HEK293 (cell line): ENCODE measurements around the gene MMP12.

Experiments used
- CTCF ChIA-PET: fragments of 350-600 bp; formaldehyde crosslinking; extraction: SDS; loops from one replicate; lab custom pipeline; 2021; ENCODE audit warnings: antibody characterized with exemption; lab: Yijun Ruan, JAX
- POLR2A ChIA-PET: fragments of 300-600 bp; formaldehyde crosslinking; extraction: SDS; loops from one replicate; lab custom pipeline; 2020; ENCODE audit warnings: antibody characterized with exemption, inconsistent platforms; lab: Yijun Ruan, JAX
- H3K27ac ChIP-seq: fragments of 200-500 bp; sonication (Bioruptor generic); 2 replicates; pipeline ENCODE4 v1.5.1; 2014; ENCODE audit warnings: low read depth, low read length, control low read depth, inconsistent platforms; ENCODE audit errors: extremely low read depth
- H3K36me3 ChIP-seq, 2 experiments: fragments of 200-500 bp in 1 of 2; sonication (Bioruptor generic) in 1 of 2; 1 replicate in 1 of 2; 2 replicates in 1 of 2; pipeline ENCODE4 v1.5.1; 2014 to 2017; ENCODE audit warnings: inconsistent platforms in 2 of 2, low read length in 2 of 2; ENCODE audit not compliant: control insufficient read depth in 2 of 2, insufficient read depth in 1 of 2
- H3K4me1 ChIP-seq: fragments of 200-500 bp; sonication (Bioruptor generic); 2 replicates; pipeline ENCODE4 v1.5.1; 2014; ENCODE audit warnings: mild to moderate bottlenecking, low read length, inconsistent platforms; ENCODE audit not compliant: control insufficient read depth, insufficient read depth
- H3K4me3 ChIP-seq: 2 replicates; pipeline ENCODE4 v1.5.1; 2011; ENCODE audit warnings: low read depth, mild to moderate bottlenecking, control low read depth, low read length, moderate library complexity
- H3K9me3 ChIP-seq: fragments of 200-500 bp; sonication (Bioruptor generic); 2 replicates; pipeline ENCODE4 v1.5.1; 2014; ENCODE audit warnings: low read depth, low read length, inconsistent platforms; ENCODE audit not compliant: control insufficient read depth, insufficient read depth
- GLI4 ChIP-seq: fragments of 450-650 bp; formaldehyde crosslinking; IDR thresholded peaks from 2 replicates; pipeline ENCODE4 v1.5.1; 2016; ENCODE audit warnings: missing biosample characterization, missing genetic modification characterization
- HOXA7 ChIP-seq: sonication (generic); formaldehyde crosslinking; IDR thresholded peaks from 2 replicates; pipeline ENCODE4 v1.8.1; 2022; ENCODE audit warnings: missing genetic modification reagents, borderline replicate concordance
- IKZF3 ChIP-seq: fragments of 450-650 bp; IDR thresholded peaks from 2 replicates; pipeline ENCODE4 v1.5.0; 2018; ENCODE audit warnings: missing biosample characterization, mild to moderate bottlenecking, missing genetic modification characterization, moderate library complexity
- KLF1 ChIP-seq: fragments of 450-650 bp; formaldehyde crosslinking; IDR thresholded peaks from 2 replicates; pipeline ENCODE4 v1.5.1; 2016; ENCODE audit warnings: missing biosample characterization, missing genetic modification characterization
- KLF7 ChIP-seq: fragments of 450-650 bp; formaldehyde crosslinking; IDR thresholded peaks from 2 replicates; pipeline ENCODE4 v1.5.1; 2016; ENCODE audit warnings: missing biosample characterization, missing genetic modification characterization, borderline replicate concordance
- MYNN ChIP-seq: fragments of 450-650 bp; formaldehyde crosslinking; IDR thresholded peaks from 2 replicates; pipeline ENCODE4 v1.5.1; 2016; ENCODE audit warnings: missing biosample characterization, missing genetic modification characterization, borderline replicate concordance
- REST ChIP-seq: fragments of 450-650 bp; formaldehyde crosslinking; IDR thresholded peaks from 2 replicates; pipeline ENCODE4 v1.5.1; 2016; ENCODE audit warnings: missing biosample characterization, missing genetic modification characterization
- ZNF138 ChIP-seq: fragments of 450-650 bp; formaldehyde crosslinking; IDR thresholded peaks from 2 replicates; pipeline ENCODE4 v1.5.1; 2016; ENCODE audit warnings: missing biosample characterization, missing genetic modification characterization, borderline replicate concordance
- ZNF140 ChIP-seq: fragments of 450-650 bp; formaldehyde crosslinking; IDR thresholded peaks from 2 replicates; pipeline ENCODE4 v1.5.1; 2016; ENCODE audit warnings: missing biosample characterization, missing genetic modification characterization
- ZNF175 ChIP-seq: fragments of 450-650 bp; formaldehyde crosslinking; IDR thresholded peaks from 2 replicates; pipeline ENCODE4 v1.5.1; 2016; ENCODE audit warnings: missing biosample characterization, missing genetic modification characterization
- ZNF248 ChIP-seq: fragments of 450-650 bp; formaldehyde crosslinking; IDR thresholded peaks from 2 replicates; pipeline ENCODE4 v1.5.1; 2017; ENCODE audit warnings: missing biosample characterization, missing genetic modification characterization
- ZNF292 ChIP-seq: fragments of 450-650 bp; formaldehyde crosslinking; IDR thresholded peaks from 2 replicates; pipeline ENCODE4 v1.5.1; 2016; ENCODE audit warnings: low read depth, missing biosample characterization, missing genetic modification characterization, borderline replicate concordance
- ZNF501 ChIP-seq: fragments of 450-650 bp; formaldehyde crosslinking; IDR thresholded peaks from 2 replicates; pipeline ENCODE4 v1.5.1; 2016; ENCODE audit warnings: missing biosample characterization, missing genetic modification characterization
- ZNF580 ChIP-seq: fragments of 450-650 bp; formaldehyde crosslinking; IDR thresholded peaks from 2 replicates; pipeline ENCODE4 v1.5.1; 2016; ENCODE audit warnings: missing biosample characterization, missing genetic modification characterization
- ZNF639 ChIP-seq: fragments of 450-650 bp; formaldehyde crosslinking; IDR thresholded peaks from 2 replicates; pipeline ENCODE4 v1.5.1; 2016; ENCODE audit warnings: missing biosample characterization, missing genetic modification characterization
- ZNF843 ChIP-seq: fragments of 450-650 bp; formaldehyde crosslinking; IDR thresholded peaks from 2 replicates; pipeline ENCODE4 v1.5.1; 2016; ENCODE audit warnings: missing biosample characterization, missing genetic modification characterization
- ZXDB ChIP-seq: fragments of 450-650 bp; formaldehyde crosslinking; IDR thresholded peaks from 2 replicates; pipeline ENCODE4 v1.5.1; 2016; ENCODE audit warnings: missing biosample characterization, missing genetic modification characterization
- TF ChIP-seq, protein P1 (sequence below): fragments of 450-650 bp; formaldehyde crosslinking; conservative IDR thresholded peaks from 2 replicates; pipeline ENCODE4 v1.5.1; 2016; ENCODE audit warnings: low read depth, missing biosample characterization, missing genetic modification characterization
- TF ChIP-seq, protein P2 (sequence below): fragments of 450-650 bp; formaldehyde crosslinking; IDR thresholded peaks from 2 replicates; pipeline ENCODE4 v1.5.1; 2016; ENCODE audit warnings: missing biosample characterization, missing genetic modification characterization

Gene MMP12

DNA sequence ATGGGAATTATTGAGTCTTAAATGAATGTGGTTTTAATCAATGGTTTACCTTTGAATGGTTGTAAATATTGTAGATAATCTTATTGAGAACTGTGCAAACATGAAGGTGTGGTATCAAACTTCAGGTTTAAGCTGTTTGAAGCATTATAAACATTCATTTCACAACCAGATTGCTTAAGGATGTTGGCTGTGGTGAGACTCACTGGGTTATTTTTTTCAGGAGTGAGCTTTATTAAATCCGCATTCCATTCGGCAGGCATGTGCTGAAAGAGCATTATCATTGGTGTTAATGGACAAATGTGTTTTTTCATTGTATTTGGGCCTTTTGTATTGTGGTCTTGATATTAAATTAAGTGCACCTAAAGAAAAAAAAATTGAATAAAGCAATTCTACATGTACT is 41.1 kb downstream of the MMP12 start:
- H3K36me3 ChIP-seq, result no peaks in the 10 kb centered on the region
- no peak overlapping the region for H3K27ac ChIP-seq
- CTCF ChIA-PET, result interaction anchor here (0.5 to 1.1 kb wide), 2 partner anchors 21 to 81 kb away, joined by 3 to 4 read pairs; no protein-coding TSS in a partner anchor
- H3K4me1 ChIP-seq, result no peaks in the 10 kb centered on the region; the same call in 1 of the 2 replicates
- no peaks in the 10 kb centered on the region for H3K9me3 ChIP-seq
- POLR2A ChIA-PET, result no interaction called here
- TF ChIP-seq ZNF292 (tag by site-specific recombination) (no peak), ZNF580 (tag by site-specific recombination) (no peak), KLF1 (tag by site-specific recombination) (no peak), ZNF248 (tag by site-specific recombination) (no peak), IKZF3 (tag by site-specific recombination) (no peak), ZNF501 (tag by site-specific recombination) (no peak), HOXA7 (CRISPR knock-in tag) (no peak), ZNF639 (no peak), MYNN (tag by site-specific recombination) (no peak), ZNF140 (tag by site-specific recombination) (no peak), ZNF175 (no peak), GLI4 (no peak), ZNF138 (tag by site-specific recombination) (no peak), KLF7 (tag by site-specific recombination) (no peak), ZXDB (no peak), REST (tag by site-specific recombination) (no peak), ZNF843 (no peak)
- TF ChIP-seq, protein P1, sequence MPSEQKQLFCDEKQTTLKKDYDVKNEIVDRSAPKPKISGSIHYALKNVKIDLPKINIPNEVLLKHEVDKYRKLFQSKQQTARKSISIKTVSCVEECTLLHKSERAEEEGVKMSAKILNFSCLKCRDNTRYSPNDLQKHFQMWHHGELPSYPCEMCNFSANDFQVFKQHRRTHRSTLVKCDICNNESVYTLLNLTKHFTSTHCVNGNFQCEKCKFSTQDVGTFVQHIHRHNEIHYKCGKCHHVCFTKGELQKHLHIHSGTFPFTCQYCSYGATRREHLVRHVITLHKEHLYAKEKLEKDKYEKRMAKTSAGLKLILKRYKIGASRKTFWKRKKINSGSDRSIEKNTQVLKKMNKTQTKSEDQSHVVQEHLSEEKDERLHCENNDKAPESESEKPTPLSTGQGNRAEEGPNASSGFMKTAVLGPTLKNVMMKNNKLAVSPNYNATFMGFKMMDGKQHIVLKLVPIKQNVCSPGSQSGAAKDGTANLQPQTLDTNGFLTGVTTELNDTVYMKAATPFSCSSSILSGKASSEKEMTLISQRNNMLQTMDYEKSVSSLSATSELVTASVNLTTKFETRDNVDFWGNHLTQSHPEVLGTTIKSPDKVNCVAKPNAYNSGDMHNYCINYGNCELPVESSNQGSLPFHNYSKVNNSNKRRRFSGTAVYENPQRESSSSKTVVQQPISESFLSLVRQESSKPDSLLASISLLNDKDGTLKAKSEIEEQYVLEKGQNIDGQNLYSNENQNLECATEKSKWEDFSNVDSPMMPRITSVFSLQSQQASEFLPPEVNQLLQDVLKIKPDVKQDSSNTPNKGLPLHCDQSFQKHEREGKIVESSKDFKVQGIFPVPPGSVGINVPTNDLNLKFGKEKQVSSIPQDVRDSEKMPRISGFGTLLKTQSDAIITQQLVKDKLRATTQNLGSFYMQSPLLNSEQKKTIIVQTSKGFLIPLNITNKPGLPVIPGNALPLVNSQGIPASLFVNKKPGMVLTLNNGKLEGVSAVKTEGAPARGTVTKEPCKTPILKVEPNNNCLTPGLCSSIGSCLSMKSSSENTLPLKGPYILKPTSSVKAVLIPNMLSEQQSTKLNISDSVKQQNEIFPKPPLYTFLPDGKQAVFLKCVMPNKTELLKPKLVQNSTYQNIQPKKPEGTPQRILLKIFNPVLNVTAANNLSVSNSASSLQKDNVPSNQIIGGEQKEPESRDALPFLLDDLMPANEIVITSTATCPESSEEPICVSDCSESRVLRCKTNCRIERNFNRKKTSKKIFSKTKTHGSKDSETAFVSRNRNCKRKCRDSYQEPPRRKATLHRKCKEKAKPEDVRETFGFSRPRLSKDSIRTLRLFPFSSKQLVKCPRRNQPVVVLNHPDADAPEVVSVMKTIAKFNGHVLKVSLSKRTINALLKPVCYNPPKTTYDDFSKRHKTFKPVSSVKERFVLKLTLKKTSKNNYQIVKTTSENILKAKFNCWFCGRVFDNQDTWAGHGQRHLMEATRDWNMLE, result no peak
- TF ChIP-seq, protein P2, sequence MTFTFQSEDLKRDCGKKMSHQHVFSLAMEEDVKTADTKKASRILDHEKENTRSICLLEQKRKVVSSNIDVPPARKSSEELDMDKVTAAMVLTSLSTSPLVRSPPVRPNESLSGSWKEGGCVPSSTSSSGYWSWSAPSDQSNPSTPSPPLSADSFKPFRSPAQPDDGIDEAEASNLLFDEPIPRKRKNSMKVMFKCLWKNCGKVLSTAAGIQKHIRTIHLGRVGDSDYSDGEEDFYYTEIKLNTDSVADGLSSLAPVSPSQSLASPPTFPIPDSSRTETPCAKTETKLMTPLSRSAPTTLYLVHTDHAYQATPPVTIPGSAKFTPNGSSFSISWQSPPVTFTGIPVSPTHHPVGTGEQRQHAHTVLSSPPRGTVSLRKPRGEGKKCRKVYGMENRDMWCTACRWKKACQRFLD, result no peak
- no peak overlapping the region for H3K4me3 ChIP-seq
